ENCODE results near the gene PTPN21.

Gene PTPN21

GRCh38 chr14:88482524-88482923 lies 72.3 kb downstream of the PTPN21 start:
- Histone ChIP-seq H3K27ac (no peak overlapping the region), H3K36me3 (peaks cover 48% of the 10 kb centered on the region), H3K27me3 (ENCODE audit: insufficient read depth, low read depth, severe bottlenecking) (no peaks in the 10 kb centered on the region), H3K4me3 (ENCODE audit: low read depth, low read length) (no peak overlapping the region), H3K9me3 (ENCODE audit: severe bottlenecking) (no peaks in the 10 kb centered on the region)
- TF ChIP-seq, protein P1, sequence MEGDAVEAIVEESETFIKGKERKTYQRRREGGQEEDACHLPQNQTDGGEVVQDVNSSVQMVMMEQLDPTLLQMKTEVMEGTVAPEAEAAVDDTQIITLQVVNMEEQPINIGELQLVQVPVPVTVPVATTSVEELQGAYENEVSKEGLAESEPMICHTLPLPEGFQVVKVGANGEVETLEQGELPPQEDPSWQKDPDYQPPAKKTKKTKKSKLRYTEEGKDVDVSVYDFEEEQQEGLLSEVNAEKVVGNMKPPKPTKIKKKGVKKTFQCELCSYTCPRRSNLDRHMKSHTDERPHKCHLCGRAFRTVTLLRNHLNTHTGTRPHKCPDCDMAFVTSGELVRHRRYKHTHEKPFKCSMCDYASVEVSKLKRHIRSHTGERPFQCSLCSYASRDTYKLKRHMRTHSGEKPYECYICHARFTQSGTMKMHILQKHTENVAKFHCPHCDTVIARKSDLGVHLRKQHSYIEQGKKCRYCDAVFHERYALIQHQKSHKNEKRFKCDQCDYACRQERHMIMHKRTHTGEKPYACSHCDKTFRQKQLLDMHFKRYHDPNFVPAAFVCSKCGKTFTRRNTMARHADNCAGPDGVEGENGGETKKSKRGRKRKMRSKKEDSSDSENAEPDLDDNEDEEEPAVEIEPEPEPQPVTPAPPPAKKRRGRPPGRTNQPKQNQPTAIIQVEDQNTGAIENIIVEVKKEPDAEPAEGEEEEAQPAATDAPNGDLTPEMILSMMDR (IDR thresholded peaks at IDR 0.05; ENCODE audit: low read depth, low read length) = no peak
- DNase-seq = no peak

- no peaks in the 10 kb centered on the region for H3K9me3 ChIP-seq (ENCODE audit: severe bottlenecking)
- no peak overlapping the region for H3K27ac ChIP-seq
- no peak for DNase-seq
- TF ChIP-seq, protein P1 (IDR thresholded peaks at IDR 0.05; ENCODE audit: low read depth, low read length) = no peak
- no peaks in the 10 kb centered on the region for H3K27me3 ChIP-seq (ENCODE audit: insufficient read depth, low read depth, severe bottlenecking)
- H3K4me3 ChIP-seq (ENCODE audit: low read depth, low read length) = no peak overlapping the region
- H3K36me3 ChIP-seq = peaks cover 51% of the 10 kb centered on the region
Measured at GRCh38 chr14:88481794-88482193, 73.0 kb downstream of the PTPN21 start.

DNA sequence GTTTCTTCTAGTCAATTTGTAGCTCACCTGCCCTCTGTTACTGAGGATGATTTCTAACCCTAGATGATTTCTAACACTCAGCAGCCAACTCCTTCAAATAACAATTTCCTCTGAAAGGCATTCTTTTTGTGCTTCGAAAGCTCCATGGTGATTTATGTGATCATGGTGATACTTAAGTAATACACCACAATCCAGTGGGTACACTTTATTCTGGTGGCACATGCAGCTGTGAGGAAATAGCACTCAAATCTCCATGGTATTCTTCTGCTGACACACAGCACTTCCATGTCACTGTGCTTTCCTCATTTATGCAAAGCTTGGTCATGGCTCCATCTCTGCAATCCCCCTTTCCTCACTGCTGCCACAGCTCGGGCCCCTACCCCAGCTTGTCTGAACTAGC lies 73.7 kb downstream of the PTPN21 start:
- Histone ChIP-seq H3K4me3 (ENCODE audit: low read depth, low read length) (no peak overlapping the region), H3K36me3 (peaks cover 56% of the 10 kb centered on the region), H3K27ac (no peak overlapping the region), H3K27me3 (ENCODE audit: insufficient read depth, low read depth, severe bottlenecking) (no peaks in the 10 kb centered on the region), H3K9me3 (ENCODE audit: severe bottlenecking) (no peaks in the 10 kb centered on the region)
- no peak for DNase-seq
- TF ChIP-seq, protein P1 (IDR thresholded peaks at IDR 0.05; ENCODE audit: low read depth, low read length) = no peak

GRCh38 chr14:88479574-88479987 lies 75.2 kb downstream of the PTPN21 start:
- peaks cover 63% of the 10 kb centered on the region for H3K36me3 ChIP-seq
- H3K9me3 ChIP-seq (ENCODE audit: severe bottlenecking) = no peaks in the 10 kb centered on the region
- TF ChIP-seq, protein P1 (IDR thresholded peaks at IDR 0.05; ENCODE audit: low read depth, low read length) = no peak
- no peak for DNase-seq
- no peak overlapping the region for H3K4me3 ChIP-seq (ENCODE audit: low read depth, low read length)
- H3K27ac ChIP-seq = no peak overlapping the region
- H3K27me3 ChIP-seq (ENCODE audit: insufficient read depth, low read depth, severe bottlenecking) = no peaks in the 10 kb centered on the region

- no peaks in the 10 kb centered on the region for H3K9me3 ChIP-seq (ENCODE audit: severe bottlenecking)
- no peak overlapping the region for H3K27ac ChIP-seq
- no peak overlapping the region for H3K4me3 ChIP-seq (ENCODE audit: low read depth, low read length)
- TF ChIP-seq, protein P1 (IDR thresholded peaks at IDR 0.05; ENCODE audit: low read depth, low read length) = no peak
- H3K36me3 ChIP-seq = peaks cover 64% of the 10 kb centered on the region
- H3K27me3 ChIP-seq (ENCODE audit: insufficient read depth, low read depth, severe bottlenecking) = no peaks in the 10 kb centered on the region
- DNase-seq = no peak
Measured at GRCh38 chr14:88478931-88479330, 75.9 kb downstream of the PTPN21 start.

- H3K4me3 ChIP-seq (ENCODE audit: low read depth, low read length) = no peak overlapping the region
- H3K27ac ChIP-seq = no peak overlapping the region
- no peaks in the 10 kb centered on the region for H3K27me3 ChIP-seq (ENCODE audit: insufficient read depth, low read depth, severe bottlenecking)
- TF ChIP-seq, protein P1 (IDR thresholded peaks at IDR 0.05; ENCODE audit: low read depth, low read length) = no peak
- no peak for DNase-seq
- H3K36me3 ChIP-seq = peaks cover 70% of the 10 kb centered on the region
- H3K9me3 ChIP-seq (ENCODE audit: severe bottlenecking) = no peaks in the 10 kb centered on the region
Measured at GRCh38 chr14:88477513-88478250, 77.1 kb downstream of the PTPN21 start.
